Stimulated activated naive B cell treated with anti-CD40 and anti-IgM and Interleukin-4, amounts not matched to agents 10 μg/mL and 1 μg/mL and 100 μg/mL, for 72 hours (primary cell): ENCODE results near the gene OSBPL10.
A peak's percentile ranks its signal among the peaks of the same experiment; 100 is the strongest.

Experiments used
- ATAC-seq, 2 donors: fragments of 150-1000 bp; cut with Tn5 transposase; replicated peaks; 2 replicates each; pipeline ENCODE4 v1.10.0; 2021; ENCODE audit warnings: moderate library complexity in 1 of 2
- DNase-seq: peaks from one replicate; pipeline ENCODE4 v3.0.0; 2021
- H3K27ac Mint-ChIP-seq: one replicate; pipeline ENCODE4 v1.8.0; 2022; ENCODE audit warnings: mild to moderate bottlenecking, mixed read lengths
- H3K27me3 Mint-ChIP-seq, 2 donors: one replicate each; pipeline ENCODE4 v1.8.0; 2022; ENCODE audit warnings: mixed read lengths in 2 of 2
- H3K36me3 Mint-ChIP-seq, 2 donors: one replicate each; pipeline ENCODE4 v1.8.0; 2022; ENCODE audit warnings: mixed read lengths in 2 of 2, mild to moderate bottlenecking in 1 of 2
- H3K4me1 Mint-ChIP-seq, 2 donors: one replicate each; pipeline ENCODE4 v1.8.0; 2022; ENCODE audit warnings: mixed read lengths in 2 of 2, mild to moderate bottlenecking in 1 of 2
- H3K4me3 Mint-ChIP-seq, 2 donors: one replicate each; pipeline ENCODE4 v1.8.0; 2022; ENCODE audit warnings: mild to moderate bottlenecking in 2 of 2, mixed read lengths in 2 of 2, moderate library complexity in 1 of 2
- H3K9me3 Mint-ChIP-seq, 2 donors: one replicate each; pipeline ENCODE4 v1.8.0; 2022; ENCODE audit warnings: mixed read lengths in 2 of 2, mild to moderate bottlenecking in 1 of 2

Gene OSBPL10

GRCh38 chr3:31920310-31920709 lies 60.8 kb downstream of the OSBPL10 start:
- no peak overlapping the region for H3K27ac Mint-ChIP-seq
- ATAC-seq (no peak), DNase-seq (no peak)
- no peak overlapping the region for H3K4me3 Mint-ChIP-seq
- H3K27me3 Mint-ChIP-seq, result no peaks in the 10 kb centered on the region
- H3K36me3 Mint-ChIP-seq, result peaks cover 23 to 54% of the 10 kb centered on the region in 2 donors
- H3K9me3 Mint-ChIP-seq, result peaks cover 11 to 12% of the 10 kb centered on the region in 2 donors
- H3K4me1 Mint-ChIP-seq, result peaks cover 44 to 82% of the 10 kb centered on the region in 2 donors

- ATAC-seq (no peak), DNase-seq (no peak)
- Mint-ChIP-seq H3K36me3 (peaks cover 23 to 56% of the 10 kb centered on the region in 2 donors), H3K27me3 (no peaks in the 10 kb centered on the region), H3K4me1 (peaks cover 43 to 78% of the 10 kb centered on the region in 2 donors), H3K27ac (peak overlapping the region; percentile 96), H3K4me3 (no peak overlapping the region), H3K9me3 (peaks cover 12 to 14% of the 10 kb centered on the region in 2 donors)
These were observed 61.5 kb downstream of the OSBPL10 start for GRCh38 chr3:31919528-31919927.

GRCh38 chr3:31918179-31919150 lies 62.6 kb downstream of the OSBPL10 start:
- H3K4me1 Mint-ChIP-seq, result peaks cover 43 to 73% of the 10 kb centered on the region in 2 donors
- peak overlapping the region; percentile 96 for H3K27ac Mint-ChIP-seq
- ATAC-seq (peak; percentile 78 to 81), DNase-seq (no peak)
- peak overlapping the region; percentile 48 to 73 for H3K4me3 Mint-ChIP-seq
- peaks cover 12 to 14% of the 10 kb centered on the region in 2 donors for H3K9me3 Mint-ChIP-seq
- H3K36me3 Mint-ChIP-seq, result peaks cover 23 to 58% of the 10 kb centered on the region in 2 donors
- H3K27me3 Mint-ChIP-seq, result no peaks in the 10 kb centered on the region

- Mint-ChIP-seq H3K4me3 (peak overlapping the region; percentile 23 to 58), H3K4me1 (peaks cover 39 to 68% of the 10 kb centered on the region in 2 donors), H3K9me3 (peaks cover 12 to 14% of the 10 kb centered on the region in 2 donors), H3K27ac (peak overlapping the region; percentile 86), H3K27me3 (no peaks in the 10 kb centered on the region), H3K36me3 (peaks cover 23 to 57% of the 10 kb centered on the region in 2 donors)
- ATAC-seq, result peak; percentile 63 to 79
- no peak for DNase-seq
These were observed 63.6 kb downstream of the OSBPL10 start for GRCh38 chr3:31917303-31918005.

GRCh38 chr3:31911643-31912042 lies 69.4 kb downstream of the OSBPL10 start:
- Mint-ChIP-seq H3K4me1 (peaks cover 34 to 66% of the 10 kb centered on the region in 2 donors), H3K27me3 (no peaks in the 10 kb centered on the region), H3K9me3 (peaks cover 0 to 4% of the 10 kb centered on the region in 2 donors), H3K27ac (no peak overlapping the region), H3K4me3 (no peak overlapping the region), H3K36me3 (peaks cover 7 to 40% of the 10 kb centered on the region in 2 donors)
- DNase-seq (no peak), ATAC-seq (no peak)

GRCh38 chr3:31911124-31911523 lies 69.9 kb downstream of the OSBPL10 start:
- Mint-ChIP-seq H3K27ac (no peak overlapping the region), H3K9me3 (peaks cover 0 to 4% of the 10 kb centered on the region in 2 donors), H3K27me3 (no peaks in the 10 kb centered on the region), H3K4me3 (no peak overlapping the region), H3K4me1 (peaks cover 34 to 66% of the 10 kb centered on the region in 2 donors), H3K36me3 (peaks cover 7 to 37% of the 10 kb centered on the region in 2 donors)
- DNase-seq, result no peak
- ATAC-seq, result no peak

GRCh38 chr3:31909455-31909854 lies 71.6 kb downstream of the OSBPL10 start:
- H3K36me3 Mint-ChIP-seq, result peaks cover 1 to 36% of the 10 kb centered on the region in 2 donors
- H3K27ac Mint-ChIP-seq, result peak overlapping the region; percentile 80
- no peaks in the 10 kb centered on the region for H3K27me3 Mint-ChIP-seq
- H3K4me3 Mint-ChIP-seq, result peak overlapping the region; percentile 28 to 62
- H3K4me1 Mint-ChIP-seq, result peaks cover 42 to 77% of the 10 kb centered on the region in 2 donors
- peak; percentile 55 to 64 for ATAC-seq
- H3K9me3 Mint-ChIP-seq, result no peaks in the 10 kb centered on the region
- no peak for DNase-seq

- DNase-seq (no peak), ATAC-seq (peak; percentile 39 to 59)
- H3K4me3 Mint-ChIP-seq, result no peak overlapping the region
- peaks cover 50 to 80% of the 10 kb centered on the region in 2 donors for H3K4me1 Mint-ChIP-seq
- peaks cover 3 to 33% of the 10 kb centered on the region in 2 donors for H3K36me3 Mint-ChIP-seq
- peak overlapping the region; percentile 75 for H3K27ac Mint-ChIP-seq
- no peaks in the 10 kb centered on the region for H3K9me3 Mint-ChIP-seq
- H3K27me3 Mint-ChIP-seq, result no peaks in the 10 kb centered on the region
These were observed 72.5 kb downstream of the OSBPL10 start for GRCh38 chr3:31908391-31909097.

GRCh38 chr3:31906182-31906581 lies 74.9 kb downstream of the OSBPL10 start:
- H3K9me3 Mint-ChIP-seq, result no peaks in the 10 kb centered on the region
- H3K4me3 Mint-ChIP-seq, result no peak overlapping the region
- no peaks in the 10 kb centered on the region for H3K27me3 Mint-ChIP-seq
- no peak for DNase-seq
- H3K36me3 Mint-ChIP-seq, result peaks cover 9 to 35% of the 10 kb centered on the region in 2 donors
- ATAC-seq, result no peak
- peaks cover 62 to 91% of the 10 kb centered on the region in 2 donors for H3K4me1 Mint-ChIP-seq
- peak overlapping the region; percentile 59 for H3K27ac Mint-ChIP-seq

- peak in 1 of 2 donors; percentile 31 for ATAC-seq
- no peaks in the 10 kb centered on the region for H3K9me3 Mint-ChIP-seq
These were observed 77.2 kb downstream of the OSBPL10 start for GRCh38 chr3:31903686-31904431.

GRCh38 chr3:31900583-31900982 lies 80.5 kb downstream of the OSBPL10 start:
- Mint-ChIP-seq H3K4me3 (no peak overlapping the region), H3K36me3 (peaks cover 13 to 23% of the 10 kb centered on the region in 2 donors), H3K27ac (peak overlapping the region; percentile 68), H3K27me3 (no peaks in the 10 kb centered on the region), H3K4me1 (peaks cover 46 to 73% of the 10 kb centered on the region in 2 donors), H3K9me3 (no peaks in the 10 kb centered on the region)
- DNase-seq, result no peak
- no peak for ATAC-seq

More at GRCh38 chr3:31903686-31904431, 77.2 kb downstream of the OSBPL10 start:
- DNase-seq, result no peak
- peak overlapping the region; percentile 80 for H3K27ac Mint-ChIP-seq
- peak overlapping the region in 1 of 2 donors; percentile 44 for H3K4me3 Mint-ChIP-seq
- H3K4me1 Mint-ChIP-seq, result peaks cover 61 to 84% of the 10 kb centered on the region in 2 donors
- no peaks in the 10 kb centered on the region for H3K27me3 Mint-ChIP-seq
- peaks cover 9 to 31% of the 10 kb centered on the region in 2 donors for H3K36me3 Mint-ChIP-seq

- peaks cover 48 to 73% of the 10 kb centered on the region in 2 donors for H3K4me1 Mint-ChIP-seq
- no peaks in the 10 kb centered on the region for H3K9me3 Mint-ChIP-seq
- H3K36me3 Mint-ChIP-seq, result peaks cover 22 to 34% of the 10 kb centered on the region in 2 donors
- no peak overlapping the region for H3K4me3 Mint-ChIP-seq
- ATAC-seq (no peak), DNase-seq (no peak)
- no peaks in the 10 kb centered on the region for H3K27me3 Mint-ChIP-seq
- peak overlapping the region; percentile 22 for H3K27ac Mint-ChIP-seq
These were observed 84.2 kb downstream of the OSBPL10 start for GRCh38 chr3:31896648-31897433.
